ENCODE results near the gene KIF1B. TPM values are rescaled to one million over a fixed set of nuclear protein-coding genes. Genes with fewer than 3 reads are reported as not detected.
"Not testable (repeated sequence)": the region's sequence is repeated elsewhere in the genome, so short reads cannot be mapped to it uniquely, and the experiment has no call there.

KIF1B gene
- polyA plus RNA-seq, 3 donors, result 43.6 to 45.6 (median 43.8) TPM

DNA sequence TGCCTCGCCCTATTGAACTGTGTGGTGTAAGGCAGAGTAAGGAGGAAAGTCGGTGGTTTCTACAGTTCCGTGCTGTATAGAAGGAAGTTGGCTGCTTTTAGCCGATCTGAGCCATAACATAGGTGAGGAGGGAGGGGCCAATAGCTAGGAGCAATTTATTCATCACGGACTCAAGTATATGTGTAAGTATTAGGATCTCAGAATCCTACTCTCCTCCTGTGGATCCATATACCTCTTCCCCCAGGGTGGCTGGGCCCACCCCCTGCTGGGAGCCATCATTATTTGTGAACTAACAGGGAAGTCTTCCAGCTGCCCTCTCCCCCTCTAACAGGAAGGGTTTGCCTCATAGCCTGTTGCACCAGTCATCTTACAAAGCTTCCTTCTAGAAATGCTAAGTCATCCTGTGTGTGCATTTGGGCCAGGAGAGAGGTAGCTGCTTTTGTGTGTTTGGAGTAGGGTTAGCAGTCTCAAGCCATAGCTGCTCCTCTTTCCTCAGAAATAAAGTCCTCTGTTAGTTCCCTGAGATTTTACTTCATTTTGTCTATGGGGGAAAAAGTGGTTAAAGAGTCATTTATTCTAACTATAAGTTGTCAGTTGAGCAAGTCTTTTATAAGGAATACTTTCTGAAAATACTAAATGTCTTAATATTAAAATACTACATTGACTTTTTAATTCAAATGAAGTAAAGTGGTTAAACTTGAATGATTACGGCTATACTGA, 205.0 kb downstream of the KIF1B start:
- DNase-seq (ENCODE audit: low read depth in 3 of 3, low spot score in 2 of 3), result no peak

GRCh38 chr1:10415967-10416366, 205.6 kb downstream of the KIF1B start:
- DNase-seq (ENCODE audit: low read depth in 3 of 3, low spot score in 2 of 3), result not testable (repeated sequence)

DNA sequence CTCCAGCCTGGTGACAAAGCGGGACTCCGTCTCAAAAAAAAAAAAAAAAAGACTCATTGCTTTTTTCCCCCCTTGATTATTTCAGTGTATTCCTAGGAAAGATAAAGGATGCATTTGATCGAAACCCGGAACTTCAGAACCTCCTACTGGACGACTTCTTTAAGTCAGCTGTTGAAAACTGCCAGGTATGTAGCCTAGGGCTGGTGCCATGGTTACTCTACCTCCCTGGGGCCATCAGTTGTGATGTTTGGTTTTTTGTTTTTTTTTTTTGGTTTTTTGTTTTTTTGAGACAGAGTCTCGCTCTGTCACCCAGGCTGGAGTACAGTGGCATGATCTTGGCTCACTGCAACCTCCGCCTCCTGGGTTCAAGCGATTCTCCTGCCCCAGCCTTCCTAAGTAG, 208.4 kb downstream of the KIF1B start:
- not testable (repeated sequence) for DNase-seq (ENCODE audit: low read depth in 3 of 3, low spot score in 2 of 3)

- no peak for DNase-seq (ENCODE audit: low read depth in 3 of 3, low spot score in 2 of 3)
Observed at GRCh38 chr1:10419351-10419750, 209.0 kb downstream of the KIF1B start.

GRCh38 chr1:10421637-10422036, 211.3 kb downstream of the KIF1B start:
- DNase-seq (ENCODE audit: low read depth in 3 of 3, low spot score in 2 of 3), result no peak

GRCh38 chr1:10424034-10424433, 213.7 kb downstream of the KIF1B start:
- no peak for DNase-seq (ENCODE audit: low read depth in 3 of 3, low spot score in 2 of 3)

GRCh38 chr1:10424651-10425050, 214.3 kb downstream of the KIF1B start:
- DNase-seq (ENCODE audit: low read depth in 3 of 3, low spot score in 2 of 3), result no peak

DNA sequence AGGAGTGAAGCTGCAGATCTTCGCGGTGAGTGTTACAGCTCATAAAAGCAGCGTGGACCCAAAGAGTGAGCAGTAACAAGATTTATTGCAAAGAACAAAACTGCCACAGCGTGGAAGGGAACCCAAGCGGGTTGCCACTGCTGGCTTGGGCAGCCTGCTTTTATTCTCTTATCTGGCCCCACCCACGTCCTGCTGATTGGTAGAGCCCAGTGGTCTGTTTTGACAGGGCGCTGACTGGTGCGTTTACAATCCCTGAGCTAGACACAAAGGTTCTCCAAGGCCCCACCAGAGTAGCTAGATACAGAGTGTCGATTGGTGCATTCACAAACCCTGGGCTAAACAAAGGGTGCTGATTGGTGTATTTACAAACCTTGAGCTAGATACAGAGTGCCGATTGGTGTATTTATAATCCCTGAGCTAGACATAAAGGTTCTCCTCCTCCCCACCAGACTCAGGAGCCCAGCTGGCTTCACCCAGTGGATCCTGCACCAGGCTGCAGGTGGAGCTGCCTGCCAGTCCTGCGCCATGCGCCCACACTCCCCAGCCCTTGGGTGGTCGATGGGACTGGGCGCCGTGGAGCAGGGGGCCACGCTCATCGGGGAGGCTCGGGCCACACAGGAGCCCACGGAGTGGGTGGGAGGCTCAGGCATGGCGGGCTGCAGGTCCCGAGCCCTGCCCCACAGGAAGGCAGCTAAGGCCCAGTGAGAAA, 215.6 kb downstream of the KIF1B start:
- not testable (repeated sequence) for DNase-seq (ENCODE audit: low read depth in 3 of 3, low spot score in 2 of 3)

DNA sequence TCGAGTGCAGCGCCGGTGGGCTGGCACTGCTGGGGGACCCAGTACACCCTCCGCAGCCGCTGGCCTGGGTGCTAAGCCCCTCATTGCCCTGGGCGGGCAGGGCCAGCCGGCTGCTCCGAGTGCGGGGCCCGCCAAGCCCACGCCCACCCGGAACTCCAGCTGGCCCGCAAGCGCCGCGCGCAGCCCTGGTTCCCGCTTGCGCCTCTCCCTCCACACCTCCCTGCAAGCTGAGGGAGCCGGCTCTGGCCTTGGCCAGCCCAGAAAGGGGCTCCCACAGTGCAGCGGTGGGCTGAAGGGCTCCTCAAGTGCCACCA, 216.1 kb downstream of the KIF1B start:
- not testable (repeated sequence) for DNase-seq (ENCODE audit: low read depth in 3 of 3, low spot score in 2 of 3)

DNA sequence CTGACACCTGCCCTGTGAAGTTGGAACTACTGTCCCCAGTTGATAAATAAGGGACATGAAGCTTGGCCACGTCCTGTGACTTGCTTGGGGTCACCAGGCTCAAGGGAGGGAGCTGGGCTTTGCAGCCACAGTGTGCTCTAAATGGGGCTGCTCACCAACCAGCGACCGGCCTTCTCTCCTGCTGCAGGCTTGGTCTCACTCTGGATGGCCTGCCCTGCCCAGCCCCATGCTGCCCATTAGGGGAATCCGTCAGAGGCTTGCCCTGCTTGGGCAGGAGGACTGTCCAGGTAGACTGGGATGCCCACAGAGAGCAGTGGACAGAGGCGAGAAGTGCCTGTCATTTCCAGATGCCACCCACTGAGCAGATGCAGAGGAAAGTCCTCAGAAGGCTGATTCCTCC, 218.6 kb downstream of the KIF1B start:
- no peak for DNase-seq (ENCODE audit: low read depth in 3 of 3, low spot score in 2 of 3)

DNA sequence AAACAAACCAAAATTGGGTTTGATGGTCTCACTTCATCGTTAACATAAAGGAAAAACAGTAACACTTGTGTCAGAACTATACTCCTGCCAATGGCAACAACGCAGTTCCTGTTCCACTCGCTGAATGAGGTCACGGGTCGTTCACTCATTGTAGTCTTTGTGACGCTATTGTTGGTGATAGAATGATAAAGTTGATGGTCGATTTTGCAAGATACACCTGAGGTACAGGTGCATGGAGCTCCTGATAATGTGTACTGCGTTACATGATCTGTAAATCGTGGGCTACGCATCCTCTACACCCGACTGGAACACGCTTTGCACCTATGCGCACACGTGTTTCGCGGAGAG, 219.5 kb downstream of the KIF1B start:
- no peak for DNase-seq (ENCODE audit: low read depth in 3 of 3, low spot score in 2 of 3)

DNA sequence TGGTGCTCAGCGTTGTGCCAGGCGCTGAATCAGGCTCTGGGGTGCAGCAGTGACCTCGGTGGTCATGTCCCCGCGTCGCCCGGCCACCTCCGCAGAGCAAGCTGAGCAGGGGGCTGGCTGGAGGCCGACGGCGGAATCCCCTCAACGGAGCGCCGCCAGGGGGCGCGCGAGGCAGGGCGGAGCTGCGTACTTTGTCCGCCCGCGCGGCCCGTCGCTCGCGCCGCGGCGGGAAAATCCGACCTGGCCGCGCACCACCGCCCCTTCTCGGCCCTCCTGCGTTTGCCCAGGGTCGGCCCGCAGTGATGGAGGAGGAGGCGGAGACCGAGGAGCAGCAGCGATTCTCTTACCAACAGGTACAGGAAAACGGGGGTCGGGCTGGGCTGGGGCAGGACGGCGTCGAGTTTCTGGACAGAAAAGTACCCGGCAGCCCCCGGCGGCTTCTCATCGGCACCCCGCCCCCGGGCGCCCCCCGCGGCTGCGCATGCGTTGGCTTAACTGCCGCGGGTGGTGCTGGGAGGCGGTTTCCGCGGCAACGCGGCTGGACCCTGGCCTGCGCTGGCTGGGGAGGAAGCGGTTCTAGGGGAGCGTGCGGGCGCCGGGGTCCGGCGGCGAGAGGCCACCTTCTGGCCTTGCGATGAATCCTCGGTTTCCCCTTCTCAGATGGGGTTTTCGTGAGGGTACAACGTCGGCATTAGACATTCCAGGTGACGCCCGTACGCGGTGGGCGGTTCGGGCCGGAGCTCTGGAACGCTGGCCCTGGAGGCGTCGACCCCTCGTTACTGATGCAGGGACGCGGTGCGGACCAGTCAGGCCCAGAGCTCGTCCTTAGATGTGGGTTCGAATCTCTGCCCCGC, 220.1 kb downstream of the KIF1B start, which contains the start of gene CENPS:
CENPS (plus strand) TSS at position 218 of the 854 bp plus-strand sequence; CDS start at position 303, 85 bp downstream.
- DNase-seq (ENCODE audit: low read depth in 3 of 3, low spot score in 2 of 3), result peak; percentile 82 to 88 (median 88)

Other genes starting within 250 kb of the KIF1B start
- gene RBP7, start 213.3 kb upstream of the KIF1B start, polyA plus RNA-seq (ENCODE audit: insufficient read length in 3 of 3), result 10 to 100 TPM; 29.2 to 33.2 (median 31.0) TPM
- gene UBE4B, start 177.6 kb upstream of the KIF1B start, polyA plus RNA-seq (ENCODE audit: insufficient read length in 3 of 3), result 10 to 100 TPM; 45.5 to 51.3 (median 49.9) TPM
- 100 to 1,000 TPM; 182 to 201 (median 192) TPM for gene PGD, start 188.5 kb downstream of the KIF1B start, polyA plus RNA-seq (ENCODE audit: insufficient read length in 3 of 3)
- 10 to 100 TPM; 35.3 to 40.7 (median 37.6) TPM for gene CENPS, start 219.9 kb downstream of the KIF1B start, polyA plus RNA-seq (ENCODE audit: insufficient read length in 3 of 3)
- under 1 TPM; 0.74 to 0.91 (median 0.76) TPM for gene CORT, start 239.5 kb downstream of the KIF1B start, polyA plus RNA-seq (ENCODE audit: insufficient read length in 3 of 3)